Activated CD8-positive, alpha-beta T cell treated with anti-CD3 and anti-CD28 coated beads for 36 hours (primary cell): ENCODE results near the gene GOT1. TPM values are rescaled to one million over a fixed set of nuclear protein-coding genes. Genes with fewer than 3 reads are reported as not detected.
A peak's percentile ranks its signal among the peaks of the same experiment; 100 is the strongest.

Source experiments
- ATAC-seq: fragments of 200-7000 bp; cut with Tn5 transposase; one replicate; pipeline ENCODE4 v1.10.0; 2021; ENCODE audit warnings: mild to moderate bottlenecking, moderate library complexity
- CTCF ChIA-PET: fragments of 350-600 bp; sonication (Branson Sonifier 250); formaldehyde crosslinking; loops from one replicate; lab custom pipeline; 2021; ENCODE audit warnings: antibody characterized with exemption; lab: Charles Lee
- POLR2A ChIA-PET: fragments of 350-600 bp; sonication (Branson Sonifier 250); formaldehyde crosslinking; loops from one replicate; lab custom pipeline; 2021; ENCODE audit warnings: antibody characterized with exemption; lab: Charles Lee
- DNase-seq: peaks from one replicate; pipeline ENCODE4 v3.0.0-alpha.2; 2020
- H3K27ac Mint-ChIP-seq: one replicate; pipeline ENCODE4 v1.8.0; 2021; ENCODE audit warnings: mild to moderate bottlenecking, mixed read lengths
- H3K27me3 Mint-ChIP-seq: one replicate; pipeline ENCODE4 v1.8.0; 2021; ENCODE audit warnings: mixed read lengths
- H3K36me3 Mint-ChIP-seq: one replicate; pipeline ENCODE4 v1.8.0; 2021; ENCODE audit warnings: low read depth, mixed read lengths
- H3K4me1 Mint-ChIP-seq: one replicate; pipeline ENCODE4 v1.8.0; 2021; ENCODE audit warnings: low read depth, mixed read lengths
- H3K4me3 Mint-ChIP-seq: one replicate; pipeline ENCODE4 v1.8.0; 2021; ENCODE audit warnings: mild to moderate bottlenecking, moderate library complexity, mixed read lengths
- H3K9me3 Mint-ChIP-seq: one replicate; pipeline ENCODE4 v1.8.0; 2021; ENCODE audit warnings: mixed read lengths
- intact Hi-C: fragments of 100-400 bp; cut with micrococcal nuclease; formaldehyde crosslinking; loops from one replicate; pipeline ENCODE4 v1.10.0; 2022
- total RNA-seq, 2 experiments: library from RNA; stranded (reverse); gene quantifications; one replicate each; pipeline ENCODE4 v1.2.3, GENCODE V29; 2021
- TF ChIP-seq, protein P1 (sequence below): fragments of 200-600 bp; IDR thresholded peaks from one replicate; pipeline ENCODE4 v1.8.0; 2022; ENCODE audit warnings: antibody characterized with exemption, mild to moderate bottlenecking

GOT1 gene
- 10 to 100 TPM; 48.7 to 51.5 TPM for total RNA-seq

DNA sequence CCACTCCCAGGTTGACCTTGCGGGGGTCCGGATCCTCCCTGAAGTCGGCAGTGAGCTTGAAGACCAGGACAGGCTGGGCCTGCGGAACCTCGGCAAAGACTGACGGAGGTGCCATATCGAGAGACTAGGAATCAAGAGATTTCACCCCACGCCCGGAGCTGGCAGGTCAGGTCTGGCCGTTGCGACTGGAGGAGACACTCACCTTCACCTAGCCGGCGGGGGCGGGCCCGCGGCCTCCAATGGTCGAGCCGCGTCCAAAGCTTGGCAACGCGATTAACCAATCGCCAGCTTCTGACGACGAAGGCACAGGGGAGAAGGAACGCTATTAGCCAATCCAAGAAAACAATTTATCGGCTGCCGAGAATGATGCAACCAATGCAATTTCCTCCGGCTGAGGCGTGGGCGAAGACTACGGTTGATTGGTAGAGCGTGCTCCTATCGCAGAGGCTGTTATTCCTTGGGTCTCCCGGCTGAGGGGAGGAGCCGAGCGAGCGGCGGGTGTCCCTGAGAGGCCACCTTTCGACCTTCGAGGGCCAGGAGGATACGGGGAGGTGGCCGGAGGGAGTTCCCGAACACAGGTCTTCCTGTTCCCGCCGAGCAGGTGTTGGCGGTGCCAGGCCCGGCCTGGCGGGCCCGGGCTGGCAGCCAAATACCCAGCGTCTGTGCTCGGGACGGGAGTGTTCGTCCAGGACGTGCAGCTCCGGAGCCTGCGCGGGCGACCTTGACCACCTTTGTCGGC lies at the start of gene GOT1:
Gene GOT1, minus strand, starts transcription at position 174 of the 739 bp plus-strand sequence. Its CDS starts 59 bp downstream, at position 115.
- Mint-ChIP-seq H3K9me3 (no peaks in the 10 kb centered on the region), H3K36me3 (peaks cover 15% of the 10 kb centered on the region)
- intact Hi-C loops: loop anchor here (2.0 to 10.0 kb wide), 2 partner anchors 124 to 190 kb away; partner anchors contain the start of gene SLC25A28

DNA sequence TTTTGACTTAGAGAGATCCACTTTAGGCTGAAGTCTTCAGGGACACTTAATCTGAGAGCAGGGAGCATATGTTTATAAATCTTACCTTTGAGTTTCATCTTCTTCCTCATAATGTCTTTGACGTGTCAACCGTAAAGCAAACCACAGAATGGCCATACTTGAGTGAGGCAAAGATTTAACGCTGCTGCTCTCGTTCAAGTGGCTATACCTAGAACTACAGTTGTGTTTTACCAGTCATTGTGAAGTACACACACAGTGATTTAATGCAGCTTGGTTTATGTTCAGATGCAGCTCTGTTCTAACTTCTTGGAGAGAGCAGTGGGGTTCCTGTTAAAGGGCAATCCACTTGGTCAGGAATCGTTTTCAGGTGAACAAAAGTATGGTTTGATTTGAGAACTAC lies 39.9 kb upstream of the GOT1 start:
- CTCF ChIA-PET: no interaction called here
- H3K4me3 Mint-ChIP-seq: no peak overlapping the region
- ATAC-seq: no peak

More for the DNA sequence above, at the start of gene GOT1:
- Mint-ChIP-seq H3K27ac (peak within 1 kb of the TSS; percentile 99), H3K27me3 (no peaks in the 10 kb centered on the region), H3K4me3 (peak within 1 kb of the TSS; percentile 100), H3K4me1 (peaks cover 31% of the 10 kb centered on the region)
- TF ChIP-seq, protein P1, sequence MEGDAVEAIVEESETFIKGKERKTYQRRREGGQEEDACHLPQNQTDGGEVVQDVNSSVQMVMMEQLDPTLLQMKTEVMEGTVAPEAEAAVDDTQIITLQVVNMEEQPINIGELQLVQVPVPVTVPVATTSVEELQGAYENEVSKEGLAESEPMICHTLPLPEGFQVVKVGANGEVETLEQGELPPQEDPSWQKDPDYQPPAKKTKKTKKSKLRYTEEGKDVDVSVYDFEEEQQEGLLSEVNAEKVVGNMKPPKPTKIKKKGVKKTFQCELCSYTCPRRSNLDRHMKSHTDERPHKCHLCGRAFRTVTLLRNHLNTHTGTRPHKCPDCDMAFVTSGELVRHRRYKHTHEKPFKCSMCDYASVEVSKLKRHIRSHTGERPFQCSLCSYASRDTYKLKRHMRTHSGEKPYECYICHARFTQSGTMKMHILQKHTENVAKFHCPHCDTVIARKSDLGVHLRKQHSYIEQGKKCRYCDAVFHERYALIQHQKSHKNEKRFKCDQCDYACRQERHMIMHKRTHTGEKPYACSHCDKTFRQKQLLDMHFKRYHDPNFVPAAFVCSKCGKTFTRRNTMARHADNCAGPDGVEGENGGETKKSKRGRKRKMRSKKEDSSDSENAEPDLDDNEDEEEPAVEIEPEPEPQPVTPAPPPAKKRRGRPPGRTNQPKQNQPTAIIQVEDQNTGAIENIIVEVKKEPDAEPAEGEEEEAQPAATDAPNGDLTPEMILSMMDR: no peak
- ChIA-PET POLR2A (interaction anchor here (0.9 to 2.8 kb wide), 10 partner anchors 8 to 302 kb away, joined by 3 to 37 read pairs (median 4); partner anchors contain the start of genes COX15, CUTC and SLC25A28), CTCF (interaction anchor here (1.5 to 2.0 kb wide), 3 partner anchors 38 to 302 kb away, joined by 5 to 7 read pairs (median 6); partner anchors contain the start of genes COX15 and CUTC)
- DNase-seq (peak; percentile 99), ATAC-seq (peak; percentile 94)

DNA sequence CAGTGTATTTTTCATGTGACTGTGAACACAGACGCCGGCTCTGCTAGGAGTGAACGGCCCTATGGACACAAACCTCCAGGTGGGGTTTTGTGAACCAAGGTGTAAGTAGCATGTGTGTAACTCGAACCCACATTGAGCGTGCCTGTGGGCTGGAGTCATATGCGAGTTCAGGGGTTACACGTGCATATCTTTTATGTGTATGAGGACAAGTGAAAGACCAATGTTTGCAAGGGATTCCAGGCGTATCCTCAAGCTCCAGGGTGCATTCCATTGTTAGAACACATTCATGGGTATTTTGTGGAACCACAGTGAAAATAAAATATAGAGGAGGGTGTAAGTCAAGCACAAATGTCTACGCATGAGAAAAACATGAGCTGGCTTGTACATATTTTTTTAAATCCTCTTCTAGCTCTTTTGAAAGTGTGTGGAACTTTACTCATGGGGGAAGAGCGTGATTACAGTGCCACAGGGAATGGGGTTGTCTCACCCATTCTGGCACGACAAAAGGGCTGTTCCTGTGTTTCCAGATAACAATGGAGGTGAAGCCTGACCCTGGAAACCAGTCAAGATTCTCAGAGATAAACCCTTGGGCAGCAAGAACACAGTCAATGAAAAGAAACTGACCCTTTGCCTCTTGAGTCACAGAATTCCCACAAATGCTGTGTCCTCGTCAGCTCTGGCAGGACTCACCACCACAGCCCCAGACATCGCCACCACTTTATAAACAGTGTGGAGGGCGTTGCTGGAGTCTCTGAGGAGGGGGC lies 37.0 kb upstream of the GOT1 start:
- ATAC-seq: no peak
- POLR2A ChIA-PET: no interaction called here
- H3K4me3 Mint-ChIP-seq: no peak overlapping the region
- no peak for DNase-seq
- no peak overlapping the region for H3K27ac Mint-ChIP-seq
- H3K27me3 Mint-ChIP-seq: peaks cover 22% of the 10 kb centered on the region
- no peaks in the 10 kb centered on the region for H3K9me3 Mint-ChIP-seq
- no peaks in the 10 kb centered on the region for H3K4me1 Mint-ChIP-seq
- CTCF ChIA-PET: no interaction called here
- intact Hi-C loops: no loop called here
- TF ChIP-seq, protein P1: no peak
- H3K36me3 Mint-ChIP-seq: no peaks in the 10 kb centered on the region

More for the DNA sequence above, 39.9 kb upstream of the GOT1 start:
- intact Hi-C loops: no loop called here
- peaks cover 22% of the 10 kb centered on the region for H3K27me3 Mint-ChIP-seq
- TF ChIP-seq, protein P1: no peak
- H3K27ac Mint-ChIP-seq: no peak overlapping the region
- DNase-seq: no peak
- no peaks in the 10 kb centered on the region for H3K36me3 Mint-ChIP-seq
- POLR2A ChIA-PET: no interaction called here
- no peaks in the 10 kb centered on the region for H3K4me1 Mint-ChIP-seq
- H3K9me3 Mint-ChIP-seq: no peaks in the 10 kb centered on the region

DNA sequence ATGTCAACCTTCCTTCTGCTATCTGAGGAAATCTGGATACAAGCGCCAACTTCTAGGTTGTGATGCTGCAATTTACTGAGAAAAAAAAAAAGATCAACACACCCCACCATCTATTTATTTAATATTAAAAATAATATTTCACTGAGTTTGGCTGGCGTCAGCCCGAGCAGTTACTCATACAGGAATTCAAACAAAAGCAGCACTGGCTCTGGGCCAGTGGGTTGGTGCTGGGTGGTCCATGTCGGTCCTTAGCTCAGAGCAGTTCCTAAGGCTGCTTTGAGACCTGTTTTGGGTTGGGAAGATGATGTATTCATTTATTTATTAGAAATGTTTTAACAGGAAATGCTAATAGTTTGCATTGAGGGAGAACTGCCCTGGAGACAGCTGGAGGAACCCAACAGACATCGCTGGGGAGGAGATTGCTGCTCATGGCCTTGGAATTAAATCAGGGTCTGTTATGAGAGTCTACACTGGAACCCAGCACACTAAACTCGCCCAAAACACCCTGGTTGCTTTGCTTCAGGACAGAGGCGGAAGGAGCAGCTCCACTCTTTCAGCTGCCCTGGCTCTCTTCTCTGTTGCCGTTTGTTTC lies 36.3 kb upstream of the GOT1 start:
- DNase-seq: no peak
- H3K27me3 Mint-ChIP-seq: peaks cover 22% of the 10 kb centered on the region
- H3K4me1 Mint-ChIP-seq: no peaks in the 10 kb centered on the region
- POLR2A ChIA-PET: no interaction called here
- CTCF ChIA-PET: no interaction called here
- no peak overlapping the region for H3K27ac Mint-ChIP-seq
- no peaks in the 10 kb centered on the region for H3K36me3 Mint-ChIP-seq
- TF ChIP-seq, protein P1: no peak
- no peak overlapping the region for H3K4me3 Mint-ChIP-seq
- no peak for ATAC-seq
- H3K9me3 Mint-ChIP-seq: no peaks in the 10 kb centered on the region
- intact Hi-C loops: no loop called here
